ENCODE data around the gene UBE3B.

- TF ChIP-seq CTCF (IDR thresholded peaks at IDR 0.05) (no peak), POLR2A (IDR thresholded peaks at IDR 0.05) (no peak)
Observed at GRCh38 chr12:109483346-109483745, 5.9 kb downstream of the UBE3B start.
